Spleen (tissue), 7 donors: ENCODE measurements around the gene CCDC88B.

Experiments
- CTCF ChIP-seq, 11 experiments: fragments of 200-600 bp in 7 of 11; fragments of 450-650 bp in 4 of 11; sonication (generic) in 4 of 11; IDR thresholded peaks in 8 of 11; conservative IDR thresholded peaks in 3 of 11; 1 replicate in 7 of 11; 2 replicates in 4 of 11; pipeline versions ENCODE4 v1.4.0 to v1.8.0; 2016 to 2021; ENCODE audit warnings: antibody characterized with exemption in 11 of 11, inconsistent platforms in 4 of 11, mild to moderate bottlenecking in 1 of 11
- POLR2AphosphoS5 ChIP-seq, 3 donors: sonication (generic); formaldehyde crosslinking; IDR thresholded peaks; one replicate each; pipeline ENCODE4 v1.5.1; 2017; ENCODE audit warnings: antibody characterized with exemption in 3 of 3
- donor health status: DM: no; HTN: no; CAD: no; lungs with moderate emphysema.
- donor health status: DM: no; HTN: no; CAD: no.
- donor health status: DM: no; HTN: no; CAD: no.

- TF ChIP-seq CTCF (IDR thresholded peaks at IDR 0.05 in 8 of 11, conservative IDR thresholded peaks at IDR 0.05 in 3 of 11) (no peak), POLR2AphosphoS5 (IDR thresholded peaks at IDR 0.05) (peak in 1 of 3 donors; percentile 14)
Measured at GRCh38 chr11:64361659-64362058, 21.7 kb downstream of the CCDC88B start.
